HEK293 (cell line): ENCODE data around the gene ZNF768.

Experiments
- HOXC10 ChIP-seq: sonication (generic); formaldehyde crosslinking; IDR thresholded peaks from 2 replicates; pipeline ENCODE4 v1.8.1; 2023; ENCODE audit warnings: mild to moderate bottlenecking, missing genetic modification reagents
- KLF8 ChIP-seq: fragments of 450-650 bp; formaldehyde crosslinking; IDR thresholded peaks from 2 replicates; pipeline ENCODE4 v1.5.1; 2016; ENCODE audit warnings: missing biosample characterization, missing genetic modification characterization
- SP3 ChIP-seq: fragments of 450-650 bp; formaldehyde crosslinking; IDR thresholded peaks from 2 replicates; pipeline ENCODE4 v1.5.1; 2016; ENCODE audit warnings: missing biosample characterization, missing genetic modification characterization
- ZNF155 ChIP-seq: fragments of 450-650 bp; formaldehyde crosslinking; IDR thresholded peaks from 2 replicates; pipeline ENCODE4 v1.5.1; 2016; ENCODE audit warnings: missing biosample characterization, missing genetic modification characterization
- ZNF214 ChIP-seq: fragments of 450-650 bp; formaldehyde crosslinking; IDR thresholded peaks from 2 replicates; pipeline ENCODE4 v1.5.1; 2017; ENCODE audit warnings: missing biosample characterization, mild to moderate bottlenecking, missing genetic modification characterization, borderline replicate concordance
- ZNF292 ChIP-seq: fragments of 450-650 bp; formaldehyde crosslinking; IDR thresholded peaks from 2 replicates; pipeline ENCODE4 v1.5.1; 2016; ENCODE audit warnings: low read depth, missing biosample characterization, missing genetic modification characterization, borderline replicate concordance
- ZNF341 ChIP-seq: fragments of 450-650 bp; formaldehyde crosslinking; IDR thresholded peaks from 2 replicates; pipeline ENCODE4; 2016; ENCODE audit warnings: low read depth, missing biosample characterization, missing genetic modification characterization
- ZNF350 ChIP-seq: fragments of 450-650 bp; formaldehyde crosslinking; IDR thresholded peaks from 2 replicates; pipeline ENCODE4 v1.5.0; 2017; ENCODE audit warnings: missing biosample characterization, mild to moderate bottlenecking, missing genetic modification characterization
- ZNF37A ChIP-seq: fragments of 450-650 bp; IDR thresholded peaks from 2 replicates; pipeline ENCODE4 v1.5.1; 2018; ENCODE audit warnings: missing biosample characterization, missing genetic modification characterization
- ZNF677 ChIP-seq: fragments of 450-650 bp; IDR thresholded peaks from 2 replicates; pipeline ENCODE4 v1.5.0; 2018; ENCODE audit warnings: missing biosample characterization, mild to moderate bottlenecking, missing genetic modification characterization, moderate library complexity
- ZNF843 ChIP-seq: fragments of 450-650 bp; formaldehyde crosslinking; IDR thresholded peaks from 2 replicates; pipeline ENCODE4 v1.5.1; 2016; ENCODE audit warnings: missing biosample characterization, missing genetic modification characterization
- TF ChIP-seq, protein P1 (sequence below): fragments of 450-650 bp; formaldehyde crosslinking; IDR thresholded peaks from 2 replicates; pipeline ENCODE4 v1.5.1; 2016; ENCODE audit warnings: missing biosample characterization, missing genetic modification characterization
- TF ChIP-seq, protein P2 (sequence below): fragments of 450-650 bp; formaldehyde crosslinking; IDR thresholded peaks from 2 replicates; pipeline ENCODE4 v1.5.1; 2017; ENCODE audit warnings: missing biosample characterization, missing genetic modification characterization
- TF ChIP-seq, protein P3 (sequence below): fragments of 450-650 bp; IDR thresholded peaks from 2 replicates; pipeline ENCODE4 v1.5.1; 2018; ENCODE audit warnings: missing biosample characterization, mild to moderate bottlenecking, missing genetic modification characterization
- TF ChIP-seq, protein P4 (sequence below): fragments of 450-650 bp; formaldehyde crosslinking; IDR thresholded peaks from 2 replicates; pipeline ENCODE4 v1.5.1; 2017; ENCODE audit warnings: missing biosample characterization, missing genetic modification characterization
- TF ChIP-seq, protein P5 (sequence below): fragments of 450-650 bp; formaldehyde crosslinking; IDR thresholded peaks from 2 replicates; pipeline ENCODE4 v1.5.1; 2017; ENCODE audit warnings: missing biosample characterization, missing genetic modification characterization
- TF ChIP-seq, protein P6 (sequence below): fragments of 450-650 bp; formaldehyde crosslinking; IDR thresholded peaks from 2 replicates; pipeline ENCODE4 v1.5.1; 2016; ENCODE audit warnings: missing biosample characterization, missing genetic modification characterization

ZNF768 gene

DNA sequence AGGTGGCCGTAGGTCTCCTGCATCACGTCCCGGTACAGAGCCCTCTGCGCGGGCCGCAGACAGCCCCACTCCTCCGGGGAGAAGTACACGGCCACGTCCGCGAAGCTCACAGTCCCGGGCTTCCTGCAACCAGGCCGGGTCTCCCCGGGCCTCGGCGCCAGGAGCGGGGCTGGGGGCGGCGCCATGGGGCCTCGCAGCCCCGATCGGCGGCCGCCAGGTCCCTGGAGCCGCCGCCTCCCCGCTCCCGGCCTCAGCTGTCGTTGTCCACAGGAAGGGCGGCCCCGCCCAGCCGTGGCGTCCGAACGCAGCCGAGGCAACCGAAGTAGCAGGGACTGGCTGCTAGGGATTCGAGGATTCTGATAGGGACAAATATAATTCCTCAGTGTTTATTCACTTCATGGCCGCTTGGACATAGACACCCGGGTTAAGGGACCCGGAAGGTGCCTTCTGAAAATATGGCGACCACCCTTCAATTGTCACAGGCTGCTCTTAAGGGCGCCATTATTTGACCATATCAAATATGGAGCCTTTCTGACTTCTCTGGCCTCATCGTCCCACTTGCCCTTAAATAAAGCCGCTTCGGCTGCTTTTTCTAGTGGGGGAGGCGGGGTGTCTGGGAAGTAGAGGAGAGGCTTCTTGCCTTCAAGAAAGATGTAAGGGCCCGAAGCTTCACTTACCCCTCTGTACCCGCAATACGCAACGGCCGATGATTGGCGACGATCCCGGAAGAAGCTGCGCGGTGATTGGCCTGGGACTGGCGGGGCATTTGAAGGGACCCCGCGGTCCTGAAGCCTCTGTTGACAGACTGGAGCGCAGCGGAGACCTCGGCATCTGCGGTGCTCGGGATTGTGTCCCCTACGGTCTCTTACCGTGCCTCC is 45.3 kb upstream of the ZNF768 start, which contains the start of gene ZNF688 (continued):
- no peak for TF ChIP-seq ZNF155 (tag by site-specific recombination)
- TF ChIP-seq ZNF350 (tag by site-specific recombination) = no peak
- TF ChIP-seq, protein P1, sequence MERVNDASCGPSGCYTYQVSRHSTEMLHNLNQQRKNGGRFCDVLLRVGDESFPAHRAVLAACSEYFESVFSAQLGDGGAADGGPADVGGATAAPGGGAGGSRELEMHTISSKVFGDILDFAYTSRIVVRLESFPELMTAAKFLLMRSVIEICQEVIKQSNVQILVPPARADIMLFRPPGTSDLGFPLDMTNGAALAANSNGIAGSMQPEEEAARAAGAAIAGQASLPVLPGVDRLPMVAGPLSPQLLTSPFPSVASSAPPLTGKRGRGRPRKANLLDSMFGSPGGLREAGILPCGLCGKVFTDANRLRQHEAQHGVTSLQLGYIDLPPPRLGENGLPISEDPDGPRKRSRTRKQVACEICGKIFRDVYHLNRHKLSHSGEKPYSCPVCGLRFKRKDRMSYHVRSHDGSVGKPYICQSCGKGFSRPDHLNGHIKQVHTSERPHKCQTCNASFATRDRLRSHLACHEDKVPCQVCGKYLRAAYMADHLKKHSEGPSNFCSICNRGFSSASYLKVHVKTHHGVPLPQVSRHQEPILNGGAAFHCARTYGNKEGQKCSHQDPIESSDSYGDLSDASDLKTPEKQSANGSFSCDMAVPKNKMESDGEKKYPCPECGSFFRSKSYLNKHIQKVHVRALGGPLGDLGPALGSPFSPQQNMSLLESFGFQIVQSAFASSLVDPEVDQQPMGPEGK (tag by site-specific recombination) = peak; percentile 90
- peak; percentile 63; the same call in 1 of the 2 replicates for TF ChIP-seq HOXC10
- peak; percentile 4; the same call in 1 of the 2 replicates for TF ChIP-seq ZNF843
- no peak for TF ChIP-seq ZNF292 (tag by site-specific recombination)
- TF ChIP-seq KLF8 = peak; percentile 78; the same call in 1 of the 2 replicates
- TF ChIP-seq SP3 (tag by site-specific recombination) = peak; percentile 98
- TF ChIP-seq, protein P2, sequence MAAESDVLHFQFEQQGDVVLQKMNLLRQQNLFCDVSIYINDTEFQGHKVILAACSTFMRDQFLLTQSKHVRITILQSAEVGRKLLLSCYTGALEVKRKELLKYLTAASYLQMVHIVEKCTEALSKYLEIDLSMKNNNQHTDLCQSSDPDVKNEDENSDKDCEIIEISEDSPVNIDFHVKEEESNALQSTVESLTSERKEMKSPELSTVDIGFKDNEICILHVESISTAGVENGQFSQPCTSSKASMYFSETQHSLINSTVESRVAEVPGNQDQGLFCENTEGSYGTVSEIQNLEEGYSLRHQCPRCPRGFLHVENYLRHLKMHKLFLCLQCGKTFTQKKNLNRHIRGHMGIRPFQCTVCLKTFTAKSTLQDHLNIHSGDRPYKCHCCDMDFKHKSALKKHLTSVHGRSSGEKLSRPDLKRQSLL (tag by site-specific recombination) = 0 out of 2 replicates have a peak, but pooled peaks have one; percentile 2
- TF ChIP-seq, protein P3, sequence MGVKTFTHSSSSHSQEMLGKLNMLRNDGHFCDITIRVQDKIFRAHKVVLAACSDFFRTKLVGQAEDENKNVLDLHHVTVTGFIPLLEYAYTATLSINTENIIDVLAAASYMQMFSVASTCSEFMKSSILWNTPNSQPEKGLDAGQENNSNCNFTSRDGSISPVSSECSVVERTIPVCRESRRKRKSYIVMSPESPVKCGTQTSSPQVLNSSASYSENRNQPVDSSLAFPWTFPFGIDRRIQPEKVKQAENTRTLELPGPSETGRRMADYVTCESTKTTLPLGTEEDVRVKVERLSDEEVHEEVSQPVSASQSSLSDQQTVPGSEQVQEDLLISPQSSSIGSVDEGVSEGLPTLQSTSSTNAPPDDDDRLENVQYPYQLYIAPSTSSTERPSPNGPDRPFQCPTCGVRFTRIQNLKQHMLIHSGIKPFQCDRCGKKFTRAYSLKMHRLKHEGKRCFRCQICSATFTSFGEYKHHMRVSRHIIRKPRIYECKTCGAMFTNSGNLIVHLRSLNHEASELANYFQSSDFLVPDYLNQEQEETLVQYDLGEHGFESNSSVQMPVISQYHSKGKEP (tag by site-specific recombination) = peak; percentile 40; the same call in 1 of the 2 replicates
- TF ChIP-seq, protein P4, sequence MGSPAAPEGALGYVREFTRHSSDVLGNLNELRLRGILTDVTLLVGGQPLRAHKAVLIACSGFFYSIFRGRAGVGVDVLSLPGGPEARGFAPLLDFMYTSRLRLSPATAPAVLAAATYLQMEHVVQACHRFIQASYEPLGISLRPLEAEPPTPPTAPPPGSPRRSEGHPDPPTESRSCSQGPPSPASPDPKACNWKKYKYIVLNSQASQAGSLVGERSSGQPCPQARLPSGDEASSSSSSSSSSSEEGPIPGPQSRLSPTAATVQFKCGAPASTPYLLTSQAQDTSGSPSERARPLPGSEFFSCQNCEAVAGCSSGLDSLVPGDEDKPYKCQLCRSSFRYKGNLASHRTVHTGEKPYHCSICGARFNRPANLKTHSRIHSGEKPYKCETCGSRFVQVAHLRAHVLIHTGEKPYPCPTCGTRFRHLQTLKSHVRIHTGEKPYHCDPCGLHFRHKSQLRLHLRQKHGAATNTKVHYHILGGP (tag by site-specific recombination) = no peak
- peak; percentile 27 for TF ChIP-seq ZNF677 (tag by site-specific recombination)
- TF ChIP-seq, protein P5, sequence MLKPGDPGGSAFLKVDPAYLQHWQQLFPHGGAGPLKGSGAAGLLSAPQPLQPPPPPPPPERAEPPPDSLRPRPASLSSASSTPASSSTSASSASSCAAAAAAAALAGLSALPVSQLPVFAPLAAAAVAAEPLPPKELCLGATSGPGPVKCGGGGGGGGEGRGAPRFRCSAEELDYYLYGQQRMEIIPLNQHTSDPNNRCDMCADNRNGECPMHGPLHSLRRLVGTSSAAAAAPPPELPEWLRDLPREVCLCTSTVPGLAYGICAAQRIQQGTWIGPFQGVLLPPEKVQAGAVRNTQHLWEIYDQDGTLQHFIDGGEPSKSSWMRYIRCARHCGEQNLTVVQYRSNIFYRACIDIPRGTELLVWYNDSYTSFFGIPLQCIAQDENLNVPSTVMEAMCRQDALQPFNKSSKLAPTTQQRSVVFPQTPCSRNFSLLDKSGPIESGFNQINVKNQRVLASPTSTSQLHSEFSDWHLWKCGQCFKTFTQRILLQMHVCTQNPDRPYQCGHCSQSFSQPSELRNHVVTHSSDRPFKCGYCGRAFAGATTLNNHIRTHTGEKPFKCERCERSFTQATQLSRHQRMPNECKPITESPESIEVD = no peak
- TF ChIP-seq, protein P6, sequence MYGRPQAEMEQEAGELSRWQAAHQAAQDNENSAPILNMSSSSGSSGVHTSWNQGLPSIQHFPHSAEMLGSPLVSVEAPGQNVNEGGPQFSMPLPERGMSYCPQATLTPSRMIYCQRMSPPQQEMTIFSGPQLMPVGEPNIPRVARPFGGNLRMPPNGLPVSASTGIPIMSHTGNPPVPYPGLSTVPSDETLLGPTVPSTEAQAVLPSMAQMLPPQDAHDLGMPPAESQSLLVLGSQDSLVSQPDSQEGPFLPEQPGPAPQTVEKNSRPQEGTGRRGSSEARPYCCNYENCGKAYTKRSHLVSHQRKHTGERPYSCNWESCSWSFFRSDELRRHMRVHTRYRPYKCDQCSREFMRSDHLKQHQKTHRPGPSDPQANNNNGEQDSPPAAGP (tag by site-specific recombination) = peak; percentile 37; the same call in 1 of the 2 replicates
- TF ChIP-seq ZNF214 (tag by site-specific recombination) = no peak
- TF ChIP-seq ZNF37A = no peak
- peak; percentile 95 for TF ChIP-seq ZNF341 (tag by site-specific recombination)
